GM20431 (cell line): Measurements from ENCODE around the gene MEF2C.
"Not testable (repeated sequence)": the region's sequence is repeated elsewhere in the genome, so short reads cannot be mapped to it uniquely, and the experiment has no call there.

Experiments used
- in situ Hi-C: fragments of 300-500 bp; cut with MseI, MboI; formaldehyde crosslinking; loops from one replicate; pipeline ENCODE4 v1.15.0; 2020; ENCODE audit warnings: low sequenced_read_pairs; ENCODE audit not compliant: unreplicated experiment

The MEF2C gene

GRCh38 chr5:88813244-88813643 lies 69.7 kb downstream of the MEF2C start:
- in situ Hi-C loops: no loop called here

GRCh38 chr5:88808153-88808552 lies 74.8 kb downstream of the MEF2C start:
- in situ Hi-C loops: no loop called here

GRCh38 chr5:88807327-88807726 lies 75.7 kb downstream of the MEF2C start:
- in situ Hi-C loops: no loop called here

- in situ Hi-C loops: no loop called here
Observed at GRCh38 chr5:88806338-88806737, 76.6 kb downstream of the MEF2C start.

GRCh38 chr5:88805151-88805784 lies 77.7 kb downstream of the MEF2C start:
- in situ Hi-C loops: no loop called here

- in situ Hi-C loops: no loop called here
Observed at GRCh38 chr5:88804444-88804843, 78.5 kb downstream of the MEF2C start.

GRCh38 chr5:88803309-88803708 lies 79.7 kb downstream of the MEF2C start:
- in situ Hi-C loops: no loop called here

- in situ Hi-C loops: no loop called here
Observed at GRCh38 chr5:88799938-88800535, 82.9 kb downstream of the MEF2C start.

GRCh38 chr5:88798933-88799332 lies 84.1 kb downstream of the MEF2C start:
- in situ Hi-C loops: not testable (repeated sequence)

GRCh38 chr5:88793797-88794196 lies 89.2 kb downstream of the MEF2C start:
- in situ Hi-C loops: not testable (repeated sequence)

GRCh38 chr5:88792144-88792840 lies 90.7 kb downstream of the MEF2C start:
- in situ Hi-C loops: no loop called here

- in situ Hi-C loops: no loop called here
Observed at GRCh38 chr5:88787856-88788255, 95.1 kb downstream of the MEF2C start.

GRCh38 chr5:88786789-88787188 lies 96.2 kb downstream of the MEF2C start:
- in situ Hi-C loops: no loop called here

GRCh38 chr5:88785746-88786565 lies 97.0 kb downstream of the MEF2C start:
- in situ Hi-C loops: no loop called here

GRCh38 chr5:88782571-88782970 lies 100.4 kb downstream of the MEF2C start:
- in situ Hi-C loops: no loop called here

- in situ Hi-C loops: no loop called here
Observed at GRCh38 chr5:88780736-88781135, 102.2 kb downstream of the MEF2C start.

GRCh38 chr5:88778736-88779135 lies 104.2 kb downstream of the MEF2C start:
- in situ Hi-C loops: no loop called here

- in situ Hi-C loops: no loop called here
Observed at GRCh38 chr5:88776692-88777091, 106.3 kb downstream of the MEF2C start.

GRCh38 chr5:88772831-88773230 lies 110.2 kb downstream of the MEF2C start:
- in situ Hi-C loops: no loop called here

- in situ Hi-C loops: no loop called here
Observed at GRCh38 chr5:88772047-88772446, 110.9 kb downstream of the MEF2C start.
